Measurements from ENCODE around the gene HSH2D.

The HSH2D gene

GRCh38 chr19:16180611-16181010, 37.1 kb downstream of the HSH2D start:
- TF ChIP-seq EZH2phosphoT487 (IDR thresholded peaks at IDR 0.05; ENCODE audit: low read depth) (no peak), CTCF (IDR thresholded peaks at IDR 0.05; ENCODE audit: low read depth, low read length) (no peak)
- peaks cover 35% of the 10 kb centered on the region for H3K4me1 ChIP-seq (ENCODE audit: low read length)
- H3K79me2 ChIP-seq (ENCODE audit: low read length), result peaks cover 4% of the 10 kb centered on the region
- no peaks in the 10 kb centered on the region for H3K36me3 ChIP-seq (replicated peaks; ENCODE audit: low read depth, low read length)
- no peak overlapping the region for H3K4me3 ChIP-seq (ENCODE audit: low read length)
- no peaks in the 10 kb centered on the region for H3K9me3 ChIP-seq (ENCODE audit: insufficient read depth, low read length)
- no peak overlapping the region for H2AFZ ChIP-seq (ENCODE audit: low read depth, low read length)
- H4K20me1 ChIP-seq (ENCODE audit: insufficient read depth, low read length), result no peaks in the 10 kb centered on the region
- no peaks in the 10 kb centered on the region for H3K27me3 ChIP-seq (ENCODE audit: low read depth, low read length)
- H3K9ac ChIP-seq (ENCODE audit: low read length), result no peak overlapping the region
- no peak overlapping the region for H3K4me2 ChIP-seq (ENCODE audit: low read length)
- no peak overlapping the region for H3K27ac ChIP-seq (ENCODE audit: low read length)

DNA sequence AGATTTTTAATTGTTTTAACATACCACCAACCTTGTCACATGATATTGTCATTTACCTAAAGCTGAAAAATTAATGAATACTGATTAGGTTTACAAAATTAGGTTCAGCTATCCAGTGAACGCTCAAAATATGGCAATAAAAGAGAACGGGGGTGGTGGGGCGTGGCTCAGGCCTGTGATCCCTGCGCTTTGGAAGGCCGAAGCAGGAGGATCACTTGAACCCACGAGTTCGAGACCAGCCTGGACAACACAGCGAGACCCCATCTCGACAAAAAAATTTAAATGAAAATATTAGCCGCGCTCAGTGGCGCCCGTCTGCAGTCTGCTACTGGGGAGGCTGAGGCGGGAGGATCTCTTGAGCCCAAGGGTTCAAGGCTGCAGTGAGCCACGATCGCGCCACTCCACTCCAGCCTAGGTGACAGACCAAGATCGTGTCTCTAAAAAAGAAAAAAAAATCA, 41.2 kb downstream of the HSH2D start:
- peak overlapping the region; percentile 80; the same call in 1 of the 2 replicates for H2AFZ ChIP-seq (ENCODE audit: low read depth, low read length)

DNA sequence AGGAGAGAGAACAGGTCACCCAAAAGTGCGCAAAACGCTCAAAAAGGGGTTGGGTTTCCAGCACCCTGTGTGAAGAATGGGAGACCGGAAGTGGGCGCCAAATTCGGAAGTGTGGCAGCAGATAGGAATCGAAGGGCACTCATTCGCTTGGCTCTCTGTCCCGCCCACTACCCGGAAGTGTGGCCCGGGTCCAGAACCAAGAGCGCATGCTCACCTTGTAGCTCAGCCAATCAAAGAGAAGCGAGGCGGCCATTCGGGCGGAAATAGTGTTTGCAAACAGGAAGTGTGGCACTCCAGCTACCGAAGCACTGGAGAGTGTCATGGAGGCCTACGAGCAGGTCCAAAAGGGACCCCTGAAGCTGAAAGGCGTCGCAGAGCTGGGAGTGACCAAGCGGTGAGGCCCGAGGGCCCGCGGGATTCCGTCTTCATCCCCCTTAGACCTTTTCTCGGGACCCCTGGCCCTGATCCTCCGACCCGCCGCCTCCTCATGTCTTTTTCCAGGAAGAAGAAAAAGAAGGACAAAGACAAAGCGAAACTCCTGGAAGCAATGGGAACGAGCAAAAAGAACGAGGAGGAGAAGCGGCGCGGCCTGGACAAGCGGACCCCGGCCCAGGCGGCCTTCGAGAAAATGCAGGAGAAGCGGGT, 41.8 kb downstream of the HSH2D start, which contains the start of gene FAM32A:
Gene FAM32A, plus strand, starts transcription at position 288 of the 645 bp plus-strand sequence. Its CDS starts 33 bp downstream, at position 321.
- Histone ChIP-seq H3K27me3 (ENCODE audit: low read depth, low read length) (no peaks in the 10 kb centered on the region), H3K9me3 (ENCODE audit: insufficient read depth, low read length) (no peaks in the 10 kb centered on the region), H3K9ac (ENCODE audit: low read length) (peak within 1 kb of the TSS; percentile 92), H3K36me3 (replicated peaks; ENCODE audit: low read depth, low read length) (peaks cover 25% of the 10 kb centered on the region), H4K20me1 (ENCODE audit: insufficient read depth, low read length) (no peaks in the 10 kb centered on the region), H3K27ac (ENCODE audit: low read length) (peak within 1 kb of the TSS; percentile 57), H3K4me2 (ENCODE audit: low read length) (peak within 1 kb of the TSS; percentile 98), H3K79me2 (ENCODE audit: low read length) (peaks cover 28% of the 10 kb centered on the region), H3K4me1 (ENCODE audit: low read length) (peaks cover 33% of the 10 kb centered on the region), H2AFZ (ENCODE audit: low read depth, low read length) (peak within 1 kb of the TSS; percentile 80), H3K4me3 (ENCODE audit: low read length) (peak within 1 kb of the TSS; percentile 96)
- TF ChIP-seq CTCF (IDR thresholded peaks at IDR 0.05; ENCODE audit: low read depth, low read length), result no peak
- TF ChIP-seq EZH2phosphoT487 (IDR thresholded peaks at IDR 0.05; ENCODE audit: low read depth), result no peak

More for the DNA sequence above, 41.2 kb downstream of the HSH2D start:
- H3K9me3 ChIP-seq (ENCODE audit: insufficient read depth, low read length), result no peaks in the 10 kb centered on the region
- peaks cover 19% of the 10 kb centered on the region for H3K36me3 ChIP-seq (replicated peaks; ENCODE audit: low read depth, low read length)
- peaks cover 35% of the 10 kb centered on the region for H3K4me1 ChIP-seq (ENCODE audit: low read length)
- no peaks in the 10 kb centered on the region for H4K20me1 ChIP-seq (ENCODE audit: insufficient read depth, low read length)
- no peak overlapping the region for H3K27ac ChIP-seq (ENCODE audit: low read length)
- H3K9ac ChIP-seq (ENCODE audit: low read length), result peak overlapping the region; percentile 58
- TF ChIP-seq EZH2phosphoT487 (IDR thresholded peaks at IDR 0.05; ENCODE audit: low read depth), result no peak
- no peak for TF ChIP-seq CTCF (IDR thresholded peaks at IDR 0.05; ENCODE audit: low read depth, low read length)
- peaks cover 28% of the 10 kb centered on the region for H3K79me2 ChIP-seq (ENCODE audit: low read length)
- no peaks in the 10 kb centered on the region for H3K27me3 ChIP-seq (ENCODE audit: low read depth, low read length)
- H3K4me2 ChIP-seq (ENCODE audit: low read length), result peak overlapping the region; percentile 81
- peak overlapping the region; percentile 96 for H3K4me3 ChIP-seq (ENCODE audit: low read length)

DNA sequence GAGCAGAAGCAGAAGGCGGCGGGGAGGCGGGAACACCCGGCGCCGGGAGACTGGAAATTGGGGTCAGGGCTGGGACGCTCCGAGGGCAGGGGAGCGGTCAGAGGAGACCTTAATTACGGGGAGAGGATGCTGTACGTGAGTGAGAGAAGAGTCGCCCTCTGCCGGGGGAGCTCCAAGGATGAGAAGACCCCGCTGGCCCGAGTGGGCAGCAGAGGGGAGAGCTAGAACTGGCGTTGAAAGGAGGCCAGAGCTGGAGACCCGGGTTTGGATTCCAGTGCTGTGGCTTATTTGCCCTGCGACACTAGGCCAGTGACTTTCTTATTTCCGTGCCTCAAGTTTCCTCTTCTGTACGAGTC, 42.3 kb downstream of the HSH2D start:
- TF ChIP-seq CTCF (IDR thresholded peaks at IDR 0.05; ENCODE audit: low read depth, low read length) (peak; percentile 70), EZH2phosphoT487 (IDR thresholded peaks at IDR 0.05; ENCODE audit: low read depth) (no peak)
- Histone ChIP-seq H3K4me1 (ENCODE audit: low read length) (peaks cover 28% of the 10 kb centered on the region), H2AFZ (ENCODE audit: low read depth, low read length) (0 out of 2 replicates have a peak overlapping the region, but pooled peaks have one; percentile 79), H3K27ac (ENCODE audit: low read length) (peak overlapping the region; percentile 57), H4K20me1 (ENCODE audit: insufficient read depth, low read length) (no peaks in the 10 kb centered on the region), H3K4me2 (ENCODE audit: low read length) (peak overlapping the region; percentile 98), H3K4me3 (ENCODE audit: low read length) (peak overlapping the region; percentile 96), H3K9me3 (ENCODE audit: insufficient read depth, low read length) (no peaks in the 10 kb centered on the region), H3K79me2 (ENCODE audit: low read length) (peaks cover 28% of the 10 kb centered on the region), H3K27me3 (ENCODE audit: low read depth, low read length) (no peaks in the 10 kb centered on the region), H3K9ac (ENCODE audit: low read length) (peak overlapping the region; percentile 92), H3K36me3 (replicated peaks; ENCODE audit: low read depth, low read length) (peaks cover 30% of the 10 kb centered on the region)

All from OCI-LY3 (cell line).